GM20431 (cell line): ENCODE results near the gene MPPE1.
"Not testable (repeated sequence)": the region's sequence is repeated elsewhere in the genome, so short reads cannot be mapped to it uniquely, and the experiment has no call there.

Experiments used
- in situ Hi-C: fragments of 300-500 bp; cut with MseI, MboI; formaldehyde crosslinking; loops from one replicate; pipeline ENCODE4 v1.15.0; 2020; ENCODE audit warnings: low sequenced_read_pairs; ENCODE audit not compliant: unreplicated experiment

MPPE1 gene

DNA sequence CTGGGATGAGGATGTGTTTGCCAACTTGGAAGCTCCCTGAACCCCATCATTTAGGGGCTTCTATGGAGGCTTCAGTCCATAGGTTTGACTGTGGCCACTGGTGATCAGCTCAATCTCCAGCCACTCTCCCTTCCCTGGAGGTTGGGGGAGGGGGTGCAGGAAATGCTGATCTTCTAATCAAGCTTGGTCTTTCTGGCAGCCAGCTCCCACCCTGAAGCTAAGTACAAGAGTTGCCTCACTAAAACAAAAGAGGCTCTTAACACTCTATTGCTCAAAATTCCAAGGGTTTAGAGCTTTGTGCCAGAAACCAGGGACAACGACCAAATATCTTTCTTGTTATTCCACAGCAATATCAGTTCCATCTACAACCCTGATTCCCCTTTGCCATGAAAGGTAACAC, 19.4 kb upstream of the MPPE1 start:
- in situ Hi-C loops: no loop called here

DNA sequence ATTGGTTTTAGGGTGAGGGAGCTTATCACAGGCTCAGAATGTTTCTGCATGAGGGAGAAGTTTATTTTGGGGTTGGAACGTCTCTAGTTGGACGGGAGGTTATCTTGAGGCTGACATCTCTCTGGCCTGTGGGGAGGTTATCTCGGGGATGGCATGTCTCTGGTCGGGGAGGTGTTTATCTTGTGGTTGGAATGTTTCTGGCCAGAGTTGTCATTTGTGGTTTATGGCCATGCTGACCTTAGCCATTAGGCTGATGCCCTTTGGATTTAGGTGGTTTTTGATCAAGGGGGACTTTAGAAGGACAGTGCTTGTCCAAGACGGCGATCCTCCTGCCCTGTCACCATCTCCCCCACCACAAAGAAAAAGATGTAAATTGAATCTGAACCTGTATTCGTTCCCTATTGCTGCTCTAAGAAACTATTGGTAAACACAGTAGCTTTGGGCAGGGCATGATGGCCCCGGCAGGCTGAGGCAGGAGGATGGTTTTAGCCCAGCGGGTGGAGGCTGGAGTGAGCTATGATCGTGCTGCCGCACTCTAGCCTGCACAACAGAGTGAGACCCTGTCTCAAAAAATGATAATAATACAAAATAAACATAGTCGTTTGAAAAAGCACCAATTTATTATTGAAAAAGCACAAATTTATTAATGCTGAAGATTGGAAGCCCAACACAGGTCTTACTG, 17.8 kb upstream of the MPPE1 start:
- in situ Hi-C loops: no loop called here

DNA sequence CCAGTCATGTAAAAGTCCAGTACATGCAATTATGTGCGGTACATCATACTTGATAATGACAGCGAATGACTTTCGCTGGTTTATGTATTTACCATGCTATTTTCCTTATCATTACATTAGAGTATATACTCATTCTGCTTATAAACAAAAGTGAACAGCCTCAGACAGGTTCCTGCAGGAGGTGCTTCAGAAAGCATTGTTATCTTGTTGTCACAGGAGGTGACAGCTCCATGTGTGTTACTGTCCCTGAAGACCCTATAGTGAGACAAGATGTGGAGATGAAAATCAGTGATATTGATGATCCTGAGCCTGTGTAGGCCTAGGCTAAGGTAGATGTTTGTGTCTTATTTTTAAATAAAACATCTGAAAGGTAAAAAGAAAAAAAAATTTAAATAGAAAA, 15.3 kb upstream of the MPPE1 start:
- in situ Hi-C loops: no loop called here

DNA sequence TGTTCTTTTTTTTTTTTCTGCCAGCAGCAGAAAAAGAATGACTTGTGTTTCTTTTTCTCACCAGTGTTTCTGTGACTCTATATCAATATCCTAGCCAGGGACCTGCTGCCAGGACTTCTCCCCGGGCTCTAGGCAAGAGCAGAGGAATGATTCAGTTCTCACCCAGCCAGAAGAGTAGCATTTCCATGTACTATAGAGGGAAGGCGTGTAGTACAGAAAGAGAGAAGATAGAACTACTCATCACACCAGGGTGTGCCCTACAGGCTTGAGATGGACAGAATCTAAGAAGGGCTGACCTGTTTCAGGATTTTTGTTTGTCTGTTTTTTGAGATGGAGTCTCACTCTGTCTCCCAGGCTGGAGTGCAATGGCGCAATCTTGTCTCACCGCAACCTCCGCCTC, 11.4 kb upstream of the MPPE1 start:
- in situ Hi-C loops: not testable (repeated sequence)

DNA sequence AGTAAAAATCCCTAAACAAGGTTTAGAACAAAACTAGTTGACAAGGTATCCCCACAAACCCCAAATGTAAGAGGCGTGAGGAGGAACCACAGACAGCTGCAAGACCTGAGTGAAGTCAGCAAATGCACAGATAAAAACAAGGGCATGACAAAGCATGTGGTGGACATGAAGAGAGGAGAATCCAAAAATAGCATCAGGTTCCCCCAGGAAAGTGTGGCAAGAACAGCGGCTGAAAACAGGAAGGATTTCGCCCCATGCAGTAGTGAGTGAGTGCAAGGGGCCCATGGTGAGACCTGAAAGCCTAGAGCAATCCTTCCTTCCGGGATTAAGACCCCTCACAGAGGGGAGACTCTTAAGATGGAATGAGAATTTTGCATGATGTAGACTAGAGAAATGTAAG, 8.8 kb upstream of the MPPE1 start:
- in situ Hi-C loops: not testable (repeated sequence)

DNA sequence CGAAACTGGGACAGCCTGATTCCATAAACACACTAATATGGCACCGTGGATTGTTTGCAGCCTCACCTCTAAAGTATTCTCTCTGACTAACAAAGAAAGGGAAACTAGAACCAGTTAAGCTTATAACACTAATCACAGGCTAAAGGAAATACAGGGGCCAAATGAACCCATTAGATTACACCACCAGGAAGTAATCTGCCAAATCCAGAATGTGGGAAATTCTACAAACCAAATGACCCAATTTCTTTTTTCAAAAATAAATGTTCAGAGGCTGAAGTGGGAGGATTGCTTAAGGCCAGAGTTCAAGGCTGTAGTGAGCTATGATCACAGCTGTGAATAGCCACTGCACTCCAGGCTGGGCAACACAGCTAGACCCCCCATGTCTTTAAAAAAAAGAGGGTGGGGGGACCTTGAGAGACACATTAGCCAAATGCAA, 1.5 kb upstream of the MPPE1 start:
- in situ Hi-C loops: no loop called here

DNA sequence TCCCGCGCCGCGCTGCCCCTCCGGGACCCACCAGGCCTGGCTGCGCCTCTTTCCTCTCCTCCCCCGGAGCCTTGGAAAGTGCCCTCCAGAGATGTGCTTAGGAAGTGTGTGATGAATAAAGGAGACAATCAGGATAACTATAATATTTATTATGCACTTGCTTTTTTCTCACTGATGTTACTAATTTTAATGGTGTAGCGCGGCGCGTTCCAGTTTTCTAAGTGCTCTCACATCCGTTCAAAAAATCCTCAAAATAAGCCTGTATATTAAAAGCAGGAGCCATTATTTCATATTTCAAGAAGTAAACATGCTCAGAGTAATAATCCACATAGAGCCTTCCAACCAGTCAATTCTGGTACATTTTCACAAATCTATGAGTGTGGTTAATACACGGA, 941 bp upstream of the MPPE1 start:
- in situ Hi-C loops: no loop called here

DNA sequence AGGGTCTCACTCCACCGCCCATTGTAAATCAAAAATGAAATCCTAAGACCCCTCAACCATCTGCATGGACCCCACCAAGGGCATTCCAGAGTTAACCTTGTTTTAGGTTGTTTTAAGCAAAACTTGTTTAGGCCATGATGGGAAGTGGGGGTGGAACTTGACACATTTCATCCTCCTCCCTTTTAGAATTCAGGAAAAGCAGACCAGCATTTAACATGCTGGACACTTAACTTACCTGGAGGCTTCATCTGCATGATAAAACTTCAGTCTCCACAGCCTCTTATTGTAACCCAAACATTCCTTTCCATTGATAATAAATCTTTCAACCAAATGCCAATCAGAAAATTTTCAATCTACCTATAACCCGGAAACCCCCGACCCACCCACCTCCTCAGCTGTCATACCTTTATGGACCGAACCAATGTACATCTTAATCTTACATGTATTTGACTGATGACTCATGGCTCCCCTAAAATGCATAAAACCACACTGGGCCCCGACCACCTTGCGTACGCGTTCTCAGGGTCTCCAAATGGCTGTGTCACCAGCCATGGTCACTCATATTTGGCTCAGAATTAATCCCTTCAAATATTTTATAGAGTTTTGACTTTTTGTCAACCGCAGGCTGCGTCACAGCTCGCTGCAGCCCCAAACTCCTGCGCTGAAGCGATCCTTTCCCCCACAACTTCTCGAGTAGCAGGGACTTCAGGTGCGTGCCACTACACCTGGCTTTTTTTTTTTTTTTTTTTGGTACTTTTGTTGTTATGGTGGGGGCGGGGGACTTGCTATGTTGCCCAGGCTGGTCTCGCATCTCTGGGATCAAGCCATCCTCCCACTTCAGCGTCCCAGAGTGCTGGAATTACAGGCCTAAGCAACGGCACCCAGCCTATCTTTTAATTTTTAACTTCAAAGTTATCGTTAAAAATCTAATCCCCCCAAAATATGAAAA, 917 bp downstream of the MPPE1 start:
- in situ Hi-C loops: no loop called here

DNA sequence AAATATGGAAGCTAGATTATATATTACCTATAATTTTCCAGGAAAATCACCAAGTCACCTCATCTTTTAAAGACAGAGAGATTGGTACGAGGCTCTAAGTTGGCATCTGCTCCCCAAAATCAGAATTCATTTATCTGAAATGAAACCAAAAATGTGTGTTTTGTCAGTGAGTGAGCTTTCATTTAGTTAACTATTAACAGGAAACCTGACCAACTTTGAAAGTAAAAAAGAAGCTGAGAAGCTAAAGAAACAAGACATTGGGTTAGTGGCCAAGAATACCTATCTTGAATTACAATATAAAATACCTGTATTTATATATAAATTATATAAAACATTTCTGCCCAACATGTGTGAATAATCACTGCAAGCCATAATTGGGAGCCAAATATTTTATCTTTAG, 1.9 kb downstream of the MPPE1 start:
- in situ Hi-C loops: no loop called here

DNA sequence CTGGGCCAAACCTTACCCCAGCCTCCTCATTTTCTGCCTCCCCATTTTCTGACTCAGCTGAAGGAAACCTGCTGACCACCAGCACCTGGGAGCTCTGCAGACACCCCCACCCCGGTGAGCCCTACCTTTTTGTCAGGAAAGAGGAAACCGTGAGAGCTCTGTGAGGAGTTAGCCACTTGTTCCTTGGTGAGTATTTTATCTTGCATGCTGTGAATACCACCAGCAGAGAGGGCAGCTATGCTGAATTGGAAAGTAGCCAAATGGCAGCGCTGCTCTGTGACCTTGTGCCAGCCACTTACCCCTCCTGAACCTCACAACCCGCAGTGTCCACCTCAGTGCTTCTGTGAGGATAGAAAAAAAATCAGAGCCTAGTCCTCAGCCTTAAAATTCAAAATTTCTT, 2.5 kb downstream of the MPPE1 start:
- in situ Hi-C loops: no loop called here

DNA sequence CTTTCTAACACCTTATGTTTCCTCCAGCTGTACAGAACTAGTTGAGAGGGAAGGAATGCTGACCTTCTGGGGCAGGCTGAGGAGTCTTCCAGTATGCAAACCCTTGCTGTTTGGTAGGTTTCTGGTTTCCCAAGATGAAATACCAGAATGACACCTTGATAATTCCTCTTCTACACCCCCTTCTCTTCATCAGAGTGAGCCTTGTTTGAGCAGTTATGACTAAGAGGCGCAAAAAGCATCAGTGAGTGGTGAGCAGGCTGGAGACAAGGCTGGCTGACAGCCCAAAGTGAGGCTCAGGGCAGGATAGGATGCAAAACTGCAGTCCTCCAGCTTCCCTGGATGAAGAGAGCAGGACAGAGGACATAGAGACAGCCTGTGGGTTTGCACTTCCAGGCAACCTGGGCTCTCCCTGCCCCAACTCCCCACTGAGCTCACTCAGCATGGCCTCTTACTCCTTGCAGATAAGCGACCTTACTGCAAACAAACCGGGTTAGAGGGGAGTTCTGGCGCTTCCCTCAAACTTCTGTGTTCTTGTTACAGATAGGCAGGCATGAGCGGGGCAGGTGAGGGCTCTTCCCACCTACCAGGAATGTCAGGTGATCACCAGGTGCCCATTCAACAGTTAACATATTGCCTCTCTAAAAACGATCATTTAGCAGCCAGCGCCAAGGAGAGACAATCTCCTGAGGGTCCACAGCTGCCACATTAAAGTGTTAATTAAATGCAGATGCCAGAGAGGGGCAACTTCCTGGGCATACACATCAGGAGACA, 5.4 kb downstream of the MPPE1 start:
- in situ Hi-C loops: no loop called here

DNA sequence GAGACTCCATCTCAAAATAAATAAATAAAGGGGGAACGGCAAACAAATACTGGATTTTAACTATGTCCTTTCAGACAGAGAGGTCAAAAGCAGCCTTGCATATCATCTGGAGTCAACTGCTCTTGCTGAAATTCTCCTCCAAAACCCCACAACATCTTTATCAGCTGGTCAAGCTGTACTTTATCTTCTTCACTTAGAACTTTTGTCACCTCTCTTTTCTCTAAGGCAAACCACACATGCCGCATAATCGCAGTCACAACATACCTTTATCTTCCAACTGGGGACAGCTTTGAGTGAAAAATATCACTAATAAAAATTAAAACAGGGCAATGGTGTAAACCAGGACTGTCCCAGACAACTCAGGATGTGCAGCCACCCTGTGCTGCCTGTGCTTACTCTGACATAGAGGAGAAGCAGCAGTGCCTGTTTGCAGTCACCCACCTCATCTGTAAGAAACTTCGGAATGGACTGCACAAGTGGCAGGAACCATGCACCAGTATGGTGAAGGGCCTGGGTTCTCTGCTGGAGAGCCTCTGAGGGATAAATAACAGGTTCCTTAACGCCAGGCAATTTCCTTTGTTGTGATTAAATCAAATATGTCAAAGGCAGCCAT, 6.2 kb downstream of the MPPE1 start:
- in situ Hi-C loops: no loop called here

DNA sequence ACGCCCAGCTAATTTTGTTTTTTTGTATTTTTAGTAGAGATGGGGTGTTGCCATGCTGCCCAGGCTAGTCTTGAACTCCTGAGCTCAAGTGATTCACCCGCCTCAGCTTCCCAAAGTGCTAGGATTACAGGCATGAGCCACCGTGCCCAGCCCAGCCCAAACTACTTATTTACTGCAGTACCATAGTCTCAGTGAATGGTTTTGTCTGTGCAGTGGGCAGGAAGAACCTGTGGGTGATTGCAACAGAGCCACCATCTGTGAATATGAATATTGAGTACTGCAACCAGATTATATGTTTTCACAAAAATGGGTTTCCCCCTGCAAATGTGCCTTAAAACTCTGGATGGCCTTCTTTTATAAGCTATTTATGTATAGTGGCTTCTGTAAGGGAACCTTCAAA, 9.1 kb downstream of the MPPE1 start:
- in situ Hi-C loops: no loop called here

DNA sequence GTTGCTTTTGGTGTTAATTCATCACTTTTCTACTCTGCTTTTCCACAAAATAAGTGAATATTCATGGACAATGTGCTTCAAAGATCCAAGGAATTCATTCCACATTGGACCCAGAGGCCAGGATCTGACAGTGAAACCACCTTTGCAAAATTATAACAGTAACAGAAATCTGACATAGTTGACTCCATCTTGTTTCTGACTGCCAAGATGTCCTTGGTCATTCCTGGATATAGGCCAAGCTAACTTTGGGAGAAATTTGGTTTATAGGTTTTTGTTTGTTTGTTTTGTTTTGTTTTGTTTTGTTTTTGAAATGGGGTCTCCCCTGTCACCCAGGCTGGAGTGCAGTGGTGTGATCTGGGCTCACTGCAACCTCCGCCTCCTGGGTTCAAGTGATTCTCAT, 10.3 kb downstream of the MPPE1 start:
- in situ Hi-C loops: no loop called here

DNA sequence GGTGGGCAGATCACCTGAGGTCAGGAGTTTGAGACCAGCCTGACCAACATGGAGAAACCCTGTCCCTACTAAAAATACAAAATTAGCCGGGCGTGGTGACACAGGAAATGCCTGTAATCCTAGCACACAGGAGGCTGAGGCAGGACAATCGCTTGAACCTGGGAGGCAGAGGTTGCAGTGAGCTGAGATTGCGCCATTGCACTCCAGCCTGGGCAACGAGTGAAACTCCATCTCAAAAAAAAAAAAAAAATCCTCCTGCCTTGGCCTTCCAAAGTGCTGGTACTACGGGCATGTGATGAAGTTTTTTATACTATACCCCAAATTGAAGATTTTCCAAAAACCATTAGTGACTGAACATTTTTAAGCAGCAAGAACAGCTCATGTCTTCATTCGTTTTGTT, 15.7 kb downstream of the MPPE1 start:
- in situ Hi-C loops: not testable (repeated sequence)

DNA sequence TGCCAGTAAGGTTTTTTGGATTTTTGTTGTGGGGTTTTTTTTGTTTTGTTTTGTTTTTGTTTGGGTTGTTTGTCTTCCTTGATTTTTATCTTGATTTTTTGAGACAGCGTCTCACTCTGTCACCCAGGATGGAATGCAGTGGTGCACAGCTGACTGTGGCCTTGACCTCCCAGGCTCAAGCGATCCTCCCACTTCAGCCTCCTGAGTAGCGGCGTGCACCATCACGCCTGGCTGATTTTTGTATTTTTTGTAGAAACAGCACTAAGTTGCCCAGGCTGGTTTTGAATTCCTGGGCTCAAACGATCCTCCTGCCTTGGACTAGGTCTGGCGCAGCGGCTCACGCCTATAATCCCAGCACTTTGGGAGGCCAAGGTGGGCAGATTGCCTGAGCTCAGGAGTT, 16.4 kb downstream of the MPPE1 start:
- in situ Hi-C loops: no loop called here

DNA sequence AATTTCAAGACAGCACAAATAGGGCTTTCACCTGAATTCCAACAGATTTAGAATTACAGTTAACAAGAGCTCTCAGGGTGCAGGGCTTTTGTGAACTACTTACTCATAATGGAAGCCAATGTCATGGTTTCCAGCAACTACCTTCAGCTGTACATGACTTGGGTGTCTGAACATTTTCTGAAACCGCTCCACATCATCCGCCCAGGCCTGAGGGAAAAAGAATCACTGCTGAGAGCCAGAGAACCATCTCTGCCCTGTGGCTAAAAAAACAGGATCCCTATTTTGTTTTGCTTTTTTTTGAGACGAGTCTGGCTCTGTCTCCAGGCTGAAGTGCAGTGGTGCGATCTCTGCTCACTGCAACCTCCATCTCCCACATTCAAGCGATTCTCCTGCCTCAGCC, 18.8 kb downstream of the MPPE1 start:
- in situ Hi-C loops: no loop called here

DNA sequence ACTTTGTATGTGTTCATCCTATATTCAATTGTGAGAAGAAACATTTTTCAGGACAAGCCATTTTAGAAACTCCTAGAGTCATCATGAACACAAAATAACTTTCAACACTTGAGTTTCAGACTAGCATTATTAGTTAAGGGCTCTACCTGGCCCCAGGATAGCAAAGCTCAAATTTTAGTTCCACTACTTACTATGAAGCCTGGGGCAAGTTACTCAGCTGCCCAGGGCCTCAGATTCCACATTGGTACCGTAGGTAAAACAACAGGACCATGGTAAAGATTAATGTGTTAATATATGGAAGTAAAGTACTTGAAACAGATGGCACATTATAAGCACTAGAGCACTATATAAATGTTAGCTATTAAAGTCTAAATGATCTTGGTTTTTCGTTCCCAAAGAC, 19.4 kb downstream of the MPPE1 start:
- in situ Hi-C loops: no loop called here

DNA sequence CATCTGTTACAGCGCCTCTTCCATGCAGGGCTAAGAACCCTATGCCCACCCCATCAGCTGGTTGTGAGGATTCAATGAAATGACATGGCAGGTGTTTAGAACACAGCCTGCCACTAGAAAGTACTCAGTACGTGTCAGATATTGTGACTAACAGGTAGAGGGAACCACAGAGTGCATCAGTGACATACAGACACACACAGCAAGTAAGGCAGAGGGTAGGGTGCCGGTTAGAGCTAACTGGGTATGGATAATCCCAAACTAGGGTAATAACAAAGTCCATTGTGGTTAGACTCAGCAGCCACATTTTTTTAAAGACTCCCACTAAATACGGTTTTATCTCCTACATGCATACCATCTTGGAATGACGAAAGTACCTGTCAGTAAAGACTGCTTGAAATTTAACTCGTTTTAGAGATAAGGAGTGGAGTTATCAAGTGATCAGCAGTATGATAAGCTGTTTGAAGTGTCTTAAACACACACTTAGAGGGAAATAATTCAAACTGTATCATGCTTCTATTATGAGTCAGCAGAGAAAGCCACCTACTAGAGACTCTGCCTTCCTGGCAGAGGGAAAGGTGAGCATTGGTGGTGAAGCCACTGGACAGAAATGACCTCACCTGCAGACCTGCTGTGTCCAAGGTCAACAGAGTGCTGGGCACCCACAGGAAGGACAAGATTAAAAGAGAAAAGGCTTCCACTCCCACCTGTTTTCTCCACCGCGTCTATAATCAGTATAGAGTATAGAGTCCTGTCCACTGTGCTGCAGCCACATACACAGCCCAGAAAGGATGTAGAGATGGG, 20.6 kb downstream of the MPPE1 start:
- in situ Hi-C loops: no loop called here
